ENCODE measurements around the gene ELL.

DNA sequence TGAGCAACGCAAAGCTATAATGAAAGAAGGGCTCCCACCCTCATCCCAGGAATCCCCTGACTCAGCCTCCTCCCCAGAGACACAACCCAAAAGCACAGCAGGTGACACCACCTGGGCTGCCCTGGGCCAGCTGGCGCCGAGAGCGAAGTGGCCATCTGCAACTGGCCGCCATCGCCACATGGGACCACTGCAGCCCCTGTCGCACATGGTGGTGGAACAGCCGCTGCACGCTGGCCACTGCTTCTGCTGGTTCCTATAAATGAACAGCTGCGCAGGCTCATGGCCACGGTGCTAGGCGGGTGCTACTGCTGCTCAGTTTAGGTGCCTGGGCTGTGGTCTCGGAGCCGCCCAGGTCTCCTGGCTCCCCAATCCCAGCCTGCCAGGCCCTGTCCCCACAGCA, 72.3 kb downstream of the ELL start:
- TF ChIP-seq, protein P1, sequence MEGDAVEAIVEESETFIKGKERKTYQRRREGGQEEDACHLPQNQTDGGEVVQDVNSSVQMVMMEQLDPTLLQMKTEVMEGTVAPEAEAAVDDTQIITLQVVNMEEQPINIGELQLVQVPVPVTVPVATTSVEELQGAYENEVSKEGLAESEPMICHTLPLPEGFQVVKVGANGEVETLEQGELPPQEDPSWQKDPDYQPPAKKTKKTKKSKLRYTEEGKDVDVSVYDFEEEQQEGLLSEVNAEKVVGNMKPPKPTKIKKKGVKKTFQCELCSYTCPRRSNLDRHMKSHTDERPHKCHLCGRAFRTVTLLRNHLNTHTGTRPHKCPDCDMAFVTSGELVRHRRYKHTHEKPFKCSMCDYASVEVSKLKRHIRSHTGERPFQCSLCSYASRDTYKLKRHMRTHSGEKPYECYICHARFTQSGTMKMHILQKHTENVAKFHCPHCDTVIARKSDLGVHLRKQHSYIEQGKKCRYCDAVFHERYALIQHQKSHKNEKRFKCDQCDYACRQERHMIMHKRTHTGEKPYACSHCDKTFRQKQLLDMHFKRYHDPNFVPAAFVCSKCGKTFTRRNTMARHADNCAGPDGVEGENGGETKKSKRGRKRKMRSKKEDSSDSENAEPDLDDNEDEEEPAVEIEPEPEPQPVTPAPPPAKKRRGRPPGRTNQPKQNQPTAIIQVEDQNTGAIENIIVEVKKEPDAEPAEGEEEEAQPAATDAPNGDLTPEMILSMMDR (IDR thresholded peaks at IDR 0.05) = no peak
- TF ChIP-seq POLR2A (IDR thresholded peaks at IDR 0.05; ENCODE audit: low read depth) = no peak
- no peak for TF ChIP-seq POLR2AphosphoS5 (IDR thresholded peaks at IDR 0.05)
- no peak for TF ChIP-seq EP300 (IDR thresholded peaks at IDR 0.05)
